Measurements from ENCODE around the gene STAG1. TPM values are rescaled to one million over a fixed set of nuclear protein-coding genes. Genes with fewer than 3 reads are reported as not detected.

The STAG1 gene
- total RNA-seq, 1 experiment from 2014 or later, result 34.6 TPM

- no peak overlapping the region for H4K8ac ChIP-seq (replicated peaks; ENCODE audit: insufficient read length, low read depth, low read length)
- H3K14ac ChIP-seq (ENCODE audit: insufficient read depth, low read length), result no peak overlapping the region
- H3K18ac ChIP-seq (ENCODE audit: insufficient read length, low read depth, low read length), result no peak overlapping the region
- H3T11ph ChIP-seq (ENCODE audit: low read length), result no peak overlapping the region
- no peak overlapping the region for H2BK15ac ChIP-seq (ENCODE audit: low read depth, low read length)
- no peak overlapping the region for H3K4ac ChIP-seq (ENCODE audit: low read depth, low read length)
- no peak overlapping the region for H3K4me2 ChIP-seq (ENCODE audit: insufficient read depth, insufficient read length, low read length)
- peaks cover 31 to 50% (median 38%) of the 10 kb centered on the region in 3 experiments for H3K36me3 Mint-ChIP-seq (ENCODE audit: insufficient read depth in 1 of 3, low read depth in 3 of 3)
- peaks cover 9% of the 10 kb centered on the region for H3K79me1 ChIP-seq (ENCODE audit: insufficient read depth, low read depth, low read length, poor library complexity, severe bottlenecking)
- H3K27ac ChIP-seq (ENCODE audit: insufficient read length, low read depth, low read length), result no peak overlapping the region
- H3K9ac ChIP-seq (ENCODE audit: extremely low read depth, insufficient read length, low read length), result no peak overlapping the region
- H3K9me3 Mint-ChIP-seq, result peaks cover 32 to 47% of the 10 kb centered on the region in 2 experiments
- no peak overlapping the region for H3K4me3 Mint-ChIP-seq
- no peaks in the 10 kb centered on the region for H3K27me3 ChIP-seq (ENCODE audit: insufficient read depth, low read length)
- no peak overlapping the region for H2BK12ac ChIP-seq (ENCODE audit: insufficient read length, low read depth, low read length)
- no peak overlapping the region for H2BK5ac ChIP-seq (ENCODE audit: insufficient read length, low read length)
- no peaks in the 10 kb centered on the region for H3K23me2 ChIP-seq (ENCODE audit: insufficient read length, low read depth, low read length, poor library complexity, severe bottlenecking)
- H3K27ac Mint-ChIP-seq, result no peak overlapping the region
- H3K4me1 Mint-ChIP-seq, result peaks cover 21 to 22% of the 10 kb centered on the region in 2 experiments
- peaks cover 22% of the 10 kb centered on the region for H3K9me3 ChIP-seq (ENCODE audit: control insufficient read depth, low read depth, low read length)
- H4K5ac ChIP-seq (ENCODE audit: insufficient read length, low read depth, low read length), result no peak overlapping the region
- no peak for DNase-seq
- no peaks in the 10 kb centered on the region; the same call in 1 of the 2 replicates for H3K27me3 Mint-ChIP-seq (ENCODE audit: low read depth)
- no peaks in the 10 kb centered on the region for H4K20me1 ChIP-seq (ENCODE audit: control insufficient read depth, insufficient read depth, insufficient read length)
- no peak for TF ChIP-seq CTCF (conservative IDR thresholded peaks at IDR 0.05)
- no CpG with 5 or more reads among the region's 6 CpGs for WGBS (ENCODE audit: extremely low coverage, insufficient read length, low lambda C conversion rate)
- H2AFZ ChIP-seq (ENCODE audit: low read length), result no peak overlapping the region
- H3K56ac ChIP-seq (ENCODE audit: insufficient read length, low read depth, low read length), result no peak overlapping the region
- no peak overlapping the region for H4K91ac ChIP-seq (ENCODE audit: insufficient read length, low read depth, low read length)
- H3K23ac ChIP-seq (ENCODE audit: insufficient read length, low read depth, low read length), result no peak overlapping the region
- no peaks in the 10 kb centered on the region for H3K4me1 ChIP-seq (ENCODE audit: insufficient read depth, low read length)
- no peak overlapping the region for H2AK5ac ChIP-seq (ENCODE audit: insufficient read length, low read length)
- peaks cover 1% of the 10 kb centered on the region; the same call in 1 of the 2 replicates for H3K79me2 ChIP-seq (ENCODE audit: insufficient read depth, low read length)
- no peak overlapping the region for H2BK120ac ChIP-seq (ENCODE audit: low read depth, low read length, poor library complexity, severe bottlenecking)
- H2BK20ac ChIP-seq (ENCODE audit: low read depth, low read length, poor library complexity, severe bottlenecking), result no peak overlapping the region
Observed at GRCh38 chr3:136696797-136697196, 55.4 kb downstream of the STAG1 start.

Data from H9 (cell line).